H1 (cell line): ENCODE data around the gene FAM53C. TPM values are rescaled to one million over a fixed set of nuclear protein-coding genes. Genes with fewer than 3 reads are reported as not detected.
A peak's percentile ranks its signal among the peaks of the same experiment; 100 is the strongest.

Source experiments
- CTCF ChIA-PET: fragments of 300-600 bp; sonication (Branson Sonifier 250); formaldehyde crosslinking; loops from one replicate; lab custom pipeline; 2021; ENCODE audit not compliant: partially characterized antibody; lab: Charles Lee
- POLR2A ChIA-PET: fragments of 300-600 bp; sonication (Branson Sonifier 250); formaldehyde crosslinking; loops from one replicate; lab custom pipeline; 2021; ENCODE audit warnings: inconsistent platforms; ENCODE audit not compliant: partially characterized antibody; lab: Charles Lee
- DNase-seq, 2 experiments: peaks; one replicate each; pipeline versions ENCODE4 v3.0.0 to v3.0.0-alpha.2; 2010 to 2022; ENCODE audit warnings: low spot score in 2 of 2, low read depth in 1 of 2, mixed read lengths in 1 of 2
- FAIRE-seq: peaks from 2 replicates; lab custom pipeline; 2011; peaks lifted over from hg19 to GRCh38; lab: Jason Lieb, UNC
- H2AFZ ChIP-seq: 2 replicates; pipeline ENCODE4 v1.8.1; 2012; ENCODE audit warnings: low read length, inconsistent platforms
- H2AK5ac ChIP-seq: 2 replicates; pipeline ENCODE4 v1.6.1; 2013; ENCODE audit warnings: low read depth, low read length
- H2BK120ac ChIP-seq: replicated peaks from 2 replicates; pipeline ENCODE3; 2013; ENCODE audit warnings: low read depth, low read length, inconsistent platforms
- H2BK12ac ChIP-seq: 2 replicates; pipeline ENCODE4 v1.6.1; 2013; ENCODE audit warnings: low read depth, low read length
- H2BK15ac ChIP-seq: 2 replicates; pipeline ENCODE4 v1.6.1; 2013; ENCODE audit warnings: low read length
- H2BK20ac ChIP-seq: 2 replicates; pipeline ENCODE4 v1.6.1; 2013; ENCODE audit warnings: low read length
- H2BK5ac ChIP-seq: 2 replicates; pipeline ENCODE4 v1.6.1; 2013; ENCODE audit warnings: low read depth, low read length
- H3K14ac ChIP-seq: 2 replicates; pipeline ENCODE4 v1.6.1; 2013; ENCODE audit warnings: inconsistent platforms; ENCODE audit not compliant: insufficient read length
- H3K18ac ChIP-seq: 2 replicates; pipeline ENCODE4 v1.6.1; 2013; ENCODE audit warnings: low read length; ENCODE audit errors: extremely low read depth
- H3K23ac ChIP-seq: 2 replicates; pipeline ENCODE4 v1.6.1; 2013; ENCODE audit warnings: inconsistent platforms; ENCODE audit not compliant: insufficient read length
- H3K23me2 ChIP-seq: 2 replicates; pipeline ENCODE4 v1.6.1; 2013; ENCODE audit warnings: low read depth, low read length
- H3K27ac ChIP-seq: 2 replicates; pipeline ENCODE4 v1.6.1; 2011; ENCODE audit warnings: low read depth, low read length, inconsistent platforms
- H3K27me3 ChIP-seq, 4 experiments: replicated peaks in 1 of 4; 1 replicate in 1 of 4; 2 replicates in 3 of 4; pipeline versions ENCODE4 v1.6.1 to v1.8.1; 2011 to 2013; ENCODE audit warnings: low read length in 3 of 4, mild to moderate bottlenecking in 3 of 4, inconsistent platforms in 2 of 4, mixed read lengths in 2 of 4, moderate library complexity in 1 of 4; ENCODE audit not compliant: control insufficient read depth in 3 of 4, insufficient read depth in 3 of 4; ENCODE audit errors: extremely low read depth in 1 of 4
- H3K36me3 ChIP-seq, 4 experiments: 2 replicates each; pipeline versions ENCODE4 v1.6.1 to v1.8.1; 2011 to 2013; ENCODE audit warnings: mild to moderate bottlenecking in 4 of 4, low read length in 3 of 4, moderate library complexity in 2 of 4, control low read depth in 1 of 4, inconsistent platforms in 1 of 4; ENCODE audit not compliant: insufficient read depth in 4 of 4, control insufficient read depth in 2 of 4
- H3K4ac ChIP-seq: replicated peaks from 2 replicates; pipeline ENCODE3; 2013; ENCODE audit warnings: low read length, low read depth, mixed read lengths, inconsistent platforms; ENCODE audit not compliant: insufficient read length
- H3K4me1 ChIP-seq, 4 experiments: replicated peaks in 1 of 4; 1 replicate in 1 of 4; 2 replicates in 3 of 4; pipeline versions ENCODE4 v1.6.1 to v1.8.1; 2011 to 2013; ENCODE audit warnings: low read length in 3 of 4, inconsistent platforms in 2 of 4, mixed read lengths in 1 of 4; ENCODE audit not compliant: insufficient read depth in 4 of 4, control insufficient read depth in 3 of 4
- H3K4me2 ChIP-seq, 2 experiments: 2 replicates each; pipeline versions ENCODE4 v1.6.1 to v1.8.1; 2011 to 2013; ENCODE audit warnings: low read depth in 2 of 2, low read length in 2 of 2, control low read depth in 1 of 2, inconsistent platforms in 1 of 2, mild to moderate bottlenecking in 1 of 2; ENCODE audit not compliant: insufficient read depth in 1 of 2
- H3K4me3 ChIP-seq, 4 experiments: fragments of 200-600, 300-600 bp in 1 of 4; sonication (generic), shearing (Covaris generic), sonication (Bioruptor Twin) in 1 of 4; 2 replicates each; pipeline versions ENCODE4 v1.5.1 to v1.8.1; 2011 to 2016; ENCODE audit warnings: low read length in 4 of 4, low read depth in 3 of 4, control low read depth in 2 of 4, inconsistent platforms in 2 of 4, mild to moderate bottlenecking in 2 of 4, mixed read lengths in 1 of 4, moderate library complexity in 1 of 4; ENCODE audit not compliant: insufficient read depth in 2 of 4; ENCODE audit errors: extremely low read depth in 1 of 4
- H3K56ac ChIP-seq: replicated peaks from 2 replicates; pipeline ENCODE3; 2013; ENCODE audit warnings: low read depth, mild to moderate bottlenecking, mixed read lengths, low read length, inconsistent platforms; ENCODE audit not compliant: insufficient read length
- H3K79me1 ChIP-seq: 2 replicates; pipeline ENCODE4 v1.6.1; 2013; ENCODE audit warnings: low read depth, low read length, control low read depth
- H3K79me2 ChIP-seq, 2 experiments: 2 replicates each; pipeline versions ENCODE4 v1.6.1 to v1.8.1; 2012 to 2013; ENCODE audit warnings: low read length in 2 of 2, mild to moderate bottlenecking in 2 of 2, inconsistent platforms in 1 of 2; ENCODE audit not compliant: insufficient read depth in 2 of 2, control insufficient read depth in 1 of 2
- H3K9ac ChIP-seq, 4 experiments: replicated peaks in 1 of 4; 1 replicate in 1 of 4; 2 replicates in 3 of 4; pipeline versions ENCODE4 v1.6.1 to v1.8.1; 2011 to 2013; ENCODE audit warnings: low read depth in 3 of 4, low read length in 3 of 4, control low read depth in 2 of 4, mild to moderate bottlenecking in 2 of 4, moderate library complexity in 2 of 4, inconsistent platforms in 1 of 4; ENCODE audit errors: extremely low read depth in 1 of 4
- H3K9me3 ChIP-seq, 2 experiments: 2 replicates each; pipeline versions ENCODE4 v1.6.1 to v1.8.1; 2012 to 2013; ENCODE audit warnings: mild to moderate bottlenecking in 2 of 2, moderate library complexity in 2 of 2, control low read depth in 1 of 2, inconsistent platforms in 1 of 2, low read depth in 1 of 2, low read length in 1 of 2, mixed read lengths in 1 of 2; ENCODE audit not compliant: insufficient read depth in 2 of 2
- H4K20me1 ChIP-seq, 2 experiments: replicated peaks in 1 of 2; 2 replicates each; pipeline versions ENCODE3 to v1.8.1; 2011 to 2013; ENCODE audit warnings: inconsistent platforms in 2 of 2, low read length in 2 of 2, mild to moderate bottlenecking in 1 of 2; ENCODE audit not compliant: insufficient read depth in 2 of 2, control insufficient read depth in 1 of 2
- H4K5ac ChIP-seq: 2 replicates; pipeline ENCODE4 v1.6.1; 2013; ENCODE audit warnings: low read length, low read depth, mixed read lengths, inconsistent platforms; ENCODE audit not compliant: insufficient read length
- H4K8ac ChIP-seq: 2 replicates; pipeline ENCODE4 v1.8.0; 2013; ENCODE audit warnings: mild to moderate bottlenecking, moderate library complexity, low read length, inconsistent platforms; ENCODE audit not compliant: insufficient read depth; ENCODE audit errors: extremely low read depth
- H4K91ac ChIP-seq: replicated peaks from 2 replicates; pipeline ENCODE3; 2013; ENCODE audit warnings: low read length, mixed read lengths, inconsistent platforms; ENCODE audit not compliant: insufficient read length
- BACH1 ChIP-seq: IDR thresholded peaks from 2 replicates; pipeline ENCODE4 v1.6.1; 2012; ENCODE audit warnings: low read length, improper control_type of control experiment
- BCL11A ChIP-seq, 2 experiments: IDR thresholded peaks; one replicate each; pipeline ENCODE4 v1.6.1; 2011; ENCODE audit warnings: low read depth in 2 of 2, low read length in 2 of 2, mild to moderate bottlenecking in 2 of 2
- FOSL1 ChIP-seq: IDR thresholded peaks from 2 replicates; pipeline ENCODE4 v1.6.1; 2011; ENCODE audit warnings: mild to moderate bottlenecking, low read depth, low read length, moderate library complexity; ENCODE audit not compliant: insufficient read depth
- KDM5A ChIP-seq: fragments of 200-600 bp; IDR thresholded peaks from 2 replicates; pipeline ENCODE4 v1.7.1; 2012; ENCODE audit warnings: mild to moderate bottlenecking, low read length, inconsistent platforms, mixed read lengths
- MAFK ChIP-seq: IDR thresholded peaks from 2 replicates; pipeline ENCODE4 v1.6.1; 2012; ENCODE audit warnings: low read depth, mild to moderate bottlenecking, improper control_type of control experiment, low read length
- POLR2A ChIP-seq, 2 experiments: IDR thresholded peaks; 1 replicate in 1 of 2; 2 replicates in 1 of 2; pipeline ENCODE4 v1.6.1; 2011; ENCODE audit warnings: low read depth in 2 of 2, low read length in 2 of 2, mild to moderate bottlenecking in 2 of 2; ENCODE audit errors: control extremely low read depth in 1 of 2
- POLR2AphosphoS5 ChIP-seq: IDR thresholded peaks from 2 replicates; pipeline ENCODE4 v1.6.1; 2011; ENCODE audit warnings: low read depth, low read length
- SIX5 ChIP-seq: IDR thresholded peaks from 2 replicates; pipeline ENCODE4 v1.6.1; 2011; ENCODE audit warnings: mild to moderate bottlenecking, low read depth, low read length
- SP2 ChIP-seq: IDR thresholded peaks from 2 replicates; pipeline ENCODE4 v1.6.1; 2012; ENCODE audit warnings: mild to moderate bottlenecking, low read length, inconsistent platforms
- TAF1 ChIP-seq: IDR thresholded peaks from 2 replicates; pipeline ENCODE4 v1.6.1; 2011; ENCODE audit warnings: mild to moderate bottlenecking, low read depth, low read length
- WGBS, 2 experiments: shearing (Covaris generic) in 1 of 2; methylation state at CpG; one replicate each; pipeline versions ENCODE4 v1.1.6 to v1.1.7; 2013 to 2015; ENCODE audit warnings: low lambda C conversion rate in 2 of 2, mixed read lengths in 2 of 2, inconsistent platforms in 1 of 2, low coverage in 1 of 2, missing lambda C conversion rate in 1 of 2; ENCODE audit not compliant: insufficient replicate concordance in 2 of 2, insufficient coverage in 1 of 2, insufficient read length in 1 of 2; ENCODE audit errors: extremely low coverage in 1 of 2, missing lambda C conversion rate in 1 of 2; 5-methylcytosine and 5-hydroxymethylcytosine counted together
- long read RNA-seq, 2 experiments: library from RNA in 1 of 2; library from capped mRNA in 1 of 2; stranded (forward); transcript quantifications; one replicate each; pipeline ENCODE4 v2.0.0, GENCODE V29; 2021; ENCODE audit warnings: inconsistent platforms in 1 of 2
- polyA minus RNA-seq, 3 experiments: library from RNA; depleted of rRNA, polyadenylated mRNA; stranded (reverse); fragments of >200 nt; gene quantifications; 1 replicate in 2 of 3; 2 replicates in 1 of 3; pipeline ENCODE4 v1.2.3, GENCODE V29; 2011
- polyA plus RNA-seq, 7 experiments: library from polyadenylated mRNA; depleted of rRNA in 3 of 7; stranded (reverse) in 5 of 7; unstranded in 2 of 7; fragments of >200 nt in 5 of 7; fragments of 200-250 nt in 2 of 7; gene quantifications; 1 replicate in 5 of 7; 2 replicates in 1 of 7; 4 replicates in 1 of 7; pipeline versions ENCODE4 v1.2.1 to v1.2.3, GENCODE V29; 2011 to 2013; ENCODE audit warnings: missing spikeins in 2 of 7, mixed read lengths in 2 of 7
- total RNA-seq: library from RNA; stranded (reverse); fragmentation: NEBNext Ultra II Directional; extraction: Animal tissue kit (Norgen Biotek cat#: 25700); gene quantifications from 2 replicates; pipeline ENCODE4 v1.2.1, GENCODE V29; 2021

The FAM53C gene
- 57.6 and 58.9 TPM in 2 replicates for total RNA-seq
- polyA plus RNA-seq (2011; rRNA removed), result 72.7 and 75.3 TPM in 2 replicates
- polyA plus RNA-seq (2011; cell fraction: cytosol; rRNA removed), result 53.4 TPM
- polyA plus RNA-seq (2011; cell fraction: nucleus; rRNA removed), result 63.8 TPM
- 41.9 to 50.1 TPM (median 45.5 TPM) in 4 replicates for polyA plus RNA-seq (2012, experiment 1 of 2)
- 60.5 TPM for polyA plus RNA-seq (2012, experiment 2 of 2)
- 37.7 TPM for polyA plus RNA-seq (2013, experiment 1 of 2)
- polyA plus RNA-seq (2013, experiment 2 of 2), result 38.8 TPM
- polyA minus RNA-seq (2011; rRNA and poly(A)+ RNA removed), result 63.2 and 71.0 TPM in 2 replicates
- 44.5 TPM for polyA minus RNA-seq (2011; cell fraction: cytosol; rRNA and poly(A)+ RNA removed)
- polyA minus RNA-seq (2011; cell fraction: nucleus; rRNA and poly(A)+ RNA removed), result 36.9 TPM
- long read RNA-seq, experiment 1, full-length matches to known transcripts, result 4 of 46 reads
- long read RNA-seq, experiment 1, partial matches to known transcripts, result 40 of 46 reads
- long read RNA-seq, experiment 1, other reads (novel, unspliced or antisense), result 2 of 46 reads
- long read RNA-seq, experiment 2, full-length matches to known transcripts, result 5 of 24 reads
- long read RNA-seq, experiment 2, partial matches to known transcripts, result 1 of 24 reads
- long read RNA-seq, experiment 2, other reads (novel, unspliced or antisense), result 18 of 24 reads

GRCh38 chr5:138337685-138338410, at the start of gene FAM53C:
Gene FAM53C, plus strand, starts transcription at chr5:138338266. Its CDS starts 3,070 bp downstream, at chr5:138341336.
- H2BK15ac ChIP-seq, result peak within 1 kb of the TSS; percentile 99; the same call in 1 of the 2 replicates
- no peaks in the 10 kb centered on the region for H3K27me3 ChIP-seq
- H3K79me1 ChIP-seq, result peaks cover 15% of the 10 kb centered on the region
- H2BK5ac ChIP-seq, result peak within 1 kb of the TSS; percentile 100
- FAIRE-seq (no peak), DNase-seq (peak; percentile 71 to 98)
- H3K4me3 ChIP-seq, result peak within 1 kb of the TSS; percentile 68 to 95 (median 91)
- ChIA-PET POLR2A (interaction anchor here (0.7 to 8.2 kb wide), 42 partner anchors 11 to 205 kb away, joined by 3 to 254 read pairs (median 4); partner anchors contain the start of genes BRD8, CDC23, EGR1 and ETF1), CTCF (interaction anchor here (1.2 to 13.6 kb wide), 2 partner anchors 9 to 13 kb away, joined by 3 to 196 read pairs; partner anchors contain the start of gene KDM3B)
- H3K27ac ChIP-seq, result peak within 1 kb of the TSS; percentile 100
- H4K5ac ChIP-seq, result peak within 1 kb of the TSS; percentile 97
- peaks cover 1 to 16% (median 10%) of the 10 kb centered on the region in 4 experiments; a peak in 6 of 8 replicates for H3K36me3 ChIP-seq
- peaks cover 0 to 3% of the 10 kb centered on the region in 2 experiments for H4K20me1 ChIP-seq
- WGBS, 2 experiments, result 1% methylated on average over 46 of the region's 56 CpGs; no CpG with 5 or more reads in 1 of the 2 experiments
- peak within 1 kb of the TSS; percentile 98 for H3K4ac ChIP-seq
- peak within 1 kb of the TSS; percentile 93 to 100 (median 99) for H3K9ac ChIP-seq
- H3K18ac ChIP-seq, result peak within 1 kb of the TSS; percentile 99
- H2BK120ac ChIP-seq, result peak within 1 kb of the TSS; percentile 55
- peak within 1 kb of the TSS; percentile 66; the same call in 1 of the 2 replicates for H2AK5ac ChIP-seq
- H3K4me1 ChIP-seq, result peaks cover 0 to 5% (median 2%) of the 10 kb centered on the region in 4 experiments; a peak in 3 of 7 replicates
- no peaks in the 10 kb centered on the region for H3K9me3 ChIP-seq
- H3K79me2 ChIP-seq, result peaks cover 10 to 34% of the 10 kb centered on the region in 2 experiments
- H2BK12ac ChIP-seq, result peak within 1 kb of the TSS; percentile 100
- no peak within 1 kb of the TSS for H3K23ac ChIP-seq
- peak within 1 kb of the TSS; percentile 91 for H2AFZ ChIP-seq
- H3K23me2 ChIP-seq, result peaks cover 8% of the 10 kb centered on the region; the same call in 1 of the 2 replicates
- H3K4me2 ChIP-seq, result peak within 1 kb of the TSS; percentile 98
- H2BK20ac ChIP-seq, result peak within 1 kb of the TSS; percentile 91; the same call in 1 of the 2 replicates
- peak within 1 kb of the TSS; percentile 100 for H4K91ac ChIP-seq
- H4K8ac ChIP-seq, result peak within 1 kb of the TSS; percentile 100
- H3K56ac ChIP-seq, result peak within 1 kb of the TSS; percentile 94
- H3K14ac ChIP-seq, result no peak within 1 kb of the TSS
- TF ChIP-seq MAFK, result no peak; the same call in 1 of the 2 replicates
- no peak for TF ChIP-seq SP2
- peak; percentile 99 for TF ChIP-seq POLR2AphosphoS5
- TF ChIP-seq FOSL1, result no peak
- TF ChIP-seq BCL11A (IDR thresholded peaks at IDR 0.05; ENCODE audit: low read depth in 2 of 2, low read length in 2 of 2), result no peak
- TF ChIP-seq TAF1, result peak; percentile 100
- no peak for TF ChIP-seq BACH1
- TF ChIP-seq POLR2A (IDR thresholded peaks at IDR 0.05; ENCODE audit: control extremely low read depth in 1 of 2, low read depth in 2 of 2, low read length in 2 of 2), result peak; percentile 99 to 100
- peak; percentile 67 for TF ChIP-seq SIX5
- TF ChIP-seq KDM5A, result no peak
